ENCODE measurements around the gene KIF11. TPM values are rescaled to one million over a fixed set of nuclear protein-coding genes. Genes with fewer than 3 reads are reported as not detected.

KIF11 gene
- total and polyA plus RNA-seq, 2 of the 13 experiments (the other 11 are each of a cell fraction or from before 2014, with no cell fraction given), result 8.7 to 38.4 TPM

DNA sequence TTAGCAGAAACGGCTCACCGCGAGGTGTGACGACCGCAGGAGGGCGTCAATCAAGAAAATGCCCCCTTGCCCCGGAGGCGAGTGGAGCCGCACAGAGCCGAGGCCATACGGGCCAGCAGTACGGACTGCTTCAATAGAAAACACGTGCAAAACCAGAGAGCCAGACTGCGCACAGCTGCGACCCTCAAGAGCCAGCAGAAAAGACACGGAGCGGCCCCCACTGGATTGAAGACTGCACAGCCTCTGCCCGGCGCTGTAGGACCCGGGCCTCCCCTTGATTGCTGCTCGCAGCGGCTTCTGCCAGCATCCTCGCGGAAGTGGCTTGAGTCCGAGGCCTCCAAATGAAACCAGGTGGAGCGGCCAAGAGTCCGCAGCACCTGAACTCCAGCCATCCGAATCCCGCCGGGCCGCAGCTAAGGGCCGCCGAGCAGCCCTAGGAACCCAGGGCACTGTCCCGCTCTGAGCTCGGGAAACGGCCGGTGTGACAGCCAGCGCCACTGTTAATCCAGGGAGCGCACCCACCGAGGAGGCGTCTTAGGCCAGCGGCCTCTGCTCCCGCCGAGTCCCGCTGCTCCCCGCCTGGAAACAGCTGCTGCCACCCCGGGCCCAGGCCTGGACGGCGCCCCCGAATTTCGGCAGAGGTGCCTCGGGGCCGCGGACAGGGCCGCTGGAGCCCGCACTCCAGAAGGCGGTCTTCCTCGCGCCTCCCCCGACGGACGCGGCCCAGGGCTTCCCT is 96.2 kb downstream of the KIF11 start (continued):
- TF ChIP-seq CENPBD1 (CRISPR knock-in tag; IDR thresholded peaks at IDR 0.05; ENCODE audit: borderline replicate concordance, low read depth), result no peak
- TF ChIP-seq ZBTB14 (CRISPR knock-in tag; IDR thresholded peaks at IDR 0.05), result no peak
- 0 out of 2 replicates have a peak, but pooled peaks have one; percentile 71 for TF ChIP-seq KLF13 (CRISPR knock-in tag; IDR thresholded peaks at IDR 0.05)
- peak; percentile 59 for TF ChIP-seq MIXL1 (CRISPR knock-in tag; IDR thresholded peaks at IDR 0.05)
- TF ChIP-seq HOXA7 (CRISPR knock-in tag; IDR thresholded peaks at IDR 0.05), result no peak; the same call in 1 of the 2 replicates
- no peak for TF ChIP-seq BRCA1 (CRISPR knock-in tag; IDR thresholded peaks at IDR 0.05)
- TF ChIP-seq POLR2AphosphoS5 (IDR thresholded peaks at IDR 0.05; ENCODE audit: low read depth, low read length), result 0 out of 2 replicates have a peak, but pooled peaks have one; percentile 29
- TF ChIP-seq, protein P1, sequence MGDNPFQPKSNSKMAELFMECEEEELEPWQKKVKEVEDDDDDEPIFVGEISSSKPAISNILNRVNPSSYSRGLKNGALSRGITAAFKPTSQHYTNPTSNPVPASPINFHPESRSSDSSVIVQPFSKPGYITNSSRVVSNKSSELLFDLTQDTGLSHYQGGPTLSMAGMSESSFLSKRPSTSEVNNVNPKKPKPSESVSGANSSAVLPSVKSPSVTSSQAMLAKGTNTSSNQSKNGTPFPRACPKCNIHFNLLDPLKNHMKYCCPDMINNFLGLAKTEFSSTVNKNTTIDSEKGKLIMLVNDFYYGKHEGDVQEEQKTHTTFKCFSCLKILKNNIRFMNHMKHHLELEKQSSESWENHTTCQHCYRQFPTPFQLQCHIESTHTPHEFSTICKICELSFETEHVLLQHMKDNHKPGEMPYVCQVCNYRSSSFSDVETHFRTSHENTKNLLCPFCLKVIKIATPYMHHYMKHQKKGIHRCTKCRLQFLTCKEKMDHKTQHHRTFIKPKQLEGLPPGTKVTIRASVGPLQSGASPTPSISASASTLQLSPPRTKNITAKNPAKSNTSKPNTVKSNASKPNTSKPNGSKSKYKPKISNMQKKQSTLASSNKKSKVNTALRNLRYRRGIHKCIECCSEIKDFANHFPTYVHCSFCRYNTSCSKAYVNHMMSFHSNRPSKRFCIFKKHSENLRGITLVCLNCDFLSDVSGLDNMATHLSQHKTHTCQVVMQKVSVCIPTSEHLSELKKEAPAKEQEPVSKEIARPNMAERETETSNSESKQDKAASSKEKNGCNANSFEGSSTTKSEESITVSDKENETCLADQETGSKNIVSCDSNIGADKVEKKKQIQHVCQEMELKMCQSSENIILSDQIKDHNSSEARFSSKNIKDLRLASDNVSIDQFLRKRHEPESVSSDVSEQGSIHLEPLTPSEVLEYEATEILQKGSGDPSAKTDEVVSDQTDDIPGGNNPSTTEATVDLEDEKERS (CRISPR knock-in tag; IDR thresholded peaks at IDR 0.05), result 0 out of 2 replicates have a peak, but pooled peaks have one; percentile 24
- no peak for TF ChIP-seq ZNF878 (CRISPR knock-in tag; IDR thresholded peaks at IDR 0.05)
- TF ChIP-seq CAMTA2 (CRISPR knock-in tag; IDR thresholded peaks at IDR 0.05; ENCODE audit: borderline replicate concordance), result peak; percentile 33; the same call in 1 of the 2 replicates
- TF ChIP-seq ZNF143 (CRISPR knock-in tag; IDR thresholded peaks at IDR 0.05), result peak; percentile 29; the same call in 1 of the 2 replicates
- no peak; the same call in 1 of the 2 replicates for TF ChIP-seq ZNF691 (CRISPR knock-in tag; IDR thresholded peaks at IDR 0.05; ENCODE audit: borderline replicate concordance, low read depth)
- no peak for TF ChIP-seq ZKSCAN1 (IDR thresholded peaks at IDR 0.05; ENCODE audit: low read length)
- no peak for TF ChIP-seq NFIC (IDR thresholded peaks at IDR 0.05; ENCODE audit: low read length)
- no peak for TF ChIP-seq ZNF335 (CRISPR knock-in tag; IDR thresholded peaks at IDR 0.05)
- no peak for TF ChIP-seq ZNF788 (CRISPR knock-in tag; IDR thresholded peaks at IDR 0.05; ENCODE audit: borderline replicate concordance)
- no peak for TF ChIP-seq NFYB (CRISPR knock-in tag; IDR thresholded peaks at IDR 0.05)
- TF ChIP-seq, protein P2, sequence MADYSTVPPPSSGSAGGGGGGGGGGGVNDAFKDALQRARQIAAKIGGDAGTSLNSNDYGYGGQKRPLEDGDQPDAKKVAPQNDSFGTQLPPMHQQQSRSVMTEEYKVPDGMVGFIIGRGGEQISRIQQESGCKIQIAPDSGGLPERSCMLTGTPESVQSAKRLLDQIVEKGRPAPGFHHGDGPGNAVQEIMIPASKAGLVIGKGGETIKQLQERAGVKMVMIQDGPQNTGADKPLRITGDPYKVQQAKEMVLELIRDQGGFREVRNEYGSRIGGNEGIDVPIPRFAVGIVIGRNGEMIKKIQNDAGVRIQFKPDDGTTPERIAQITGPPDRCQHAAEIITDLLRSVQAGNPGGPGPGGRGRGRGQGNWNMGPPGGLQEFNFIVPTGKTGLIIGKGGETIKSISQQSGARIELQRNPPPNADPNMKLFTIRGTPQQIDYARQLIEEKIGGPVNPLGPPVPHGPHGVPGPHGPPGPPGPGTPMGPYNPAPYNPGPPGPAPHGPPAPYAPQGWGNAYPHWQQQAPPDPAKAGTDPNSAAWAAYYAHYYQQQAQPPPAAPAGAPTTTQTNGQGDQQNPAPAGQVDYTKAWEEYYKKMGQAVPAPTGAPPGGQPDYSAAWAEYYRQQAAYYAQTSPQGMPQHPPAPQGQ (CRISPR knock-in tag; IDR thresholded peaks at IDR 0.05; ENCODE audit: borderline replicate concordance), result no peak

Measured in HepG2 (cell line).